ENCODE results near the gene ACAP3.

ACAP3 gene

GRCh38 chr1:1329304-1330210 is 21.8 kb upstream of the ACAP3 start:
- Histone ChIP-seq H4K20me1 (peaks cover 24 to 95% (median 66%) of the 10 kb centered on the region in 11 experiments; a peak in 21 of 22 replicates), H3K4me2 (peak overlapping the region in 1 of 11 experiments; percentile 9; a peak in 1 of 22 replicates), H3K27ac (no peak overlapping the region), H3K36me3 (peaks cover 8 to 34% (median 23%) of the 10 kb centered on the region in 11 experiments; a peak in 17 of 22 replicates), H3K4me1 (peaks cover 14 to 36% (median 28%) of the 10 kb centered on the region in 10 experiments), H3K27me3 (no peaks in the 10 kb centered on the region), H3K4me3 (no peak overlapping the region), H3K9me3 (replicated peaks in 1 of 11) (no peaks in the 10 kb centered on the region), H3K9ac (no peak overlapping the region)
- no peak for TF ChIP-seq Cebpa-rat (IDR thresholded peaks at IDR 0.05)

DNA sequence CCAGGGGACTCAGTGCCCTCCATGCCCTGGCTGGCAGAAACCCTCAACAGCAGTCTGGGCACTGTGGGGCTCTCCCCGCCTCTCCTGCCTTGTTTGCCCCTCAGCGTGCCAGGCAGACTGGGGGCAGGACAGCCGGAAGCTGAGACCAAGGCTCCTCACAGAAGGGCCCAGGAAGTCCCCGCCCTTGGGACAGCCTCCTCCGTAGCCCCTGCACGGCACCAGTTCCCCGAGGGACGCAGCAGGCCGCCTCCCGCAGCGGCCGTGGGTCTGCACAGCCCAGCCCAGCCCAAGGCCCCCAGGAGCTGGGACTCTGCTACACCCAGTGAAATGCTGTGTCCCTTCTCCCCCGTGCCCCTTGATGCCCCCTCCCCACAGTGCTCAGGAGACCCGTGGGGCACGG is 20.5 kb upstream of the ACAP3 start:
- Histone ChIP-seq H3K9ac (peak overlapping the region in 7 of 11 experiments; percentile 10 to 60 (median 27); a peak in 8 of 22 replicates), H4K20me1 (peaks cover 28 to 85% (median 65%) of the 10 kb centered on the region in 11 experiments; a peak in 21 of 22 replicates), H3K4me2 (no peak overlapping the region; a peak in 2 of 22 replicates), H3K9me3 (replicated peaks in 1 of 11) (no peaks in the 10 kb centered on the region), H3K36me3 (peaks cover 8 to 31% (median 23%) of the 10 kb centered on the region in 11 experiments; a peak in 17 of 22 replicates), H3K27me3 (no peaks in the 10 kb centered on the region), H3K4me1 (peaks cover 18 to 40% (median 32%) of the 10 kb centered on the region in 10 experiments), H3K4me3 (no peak overlapping the region), H3K27ac (no peak overlapping the region)
- TF ChIP-seq Cebpa-rat (IDR thresholded peaks at IDR 0.05) = no peak

DNA sequence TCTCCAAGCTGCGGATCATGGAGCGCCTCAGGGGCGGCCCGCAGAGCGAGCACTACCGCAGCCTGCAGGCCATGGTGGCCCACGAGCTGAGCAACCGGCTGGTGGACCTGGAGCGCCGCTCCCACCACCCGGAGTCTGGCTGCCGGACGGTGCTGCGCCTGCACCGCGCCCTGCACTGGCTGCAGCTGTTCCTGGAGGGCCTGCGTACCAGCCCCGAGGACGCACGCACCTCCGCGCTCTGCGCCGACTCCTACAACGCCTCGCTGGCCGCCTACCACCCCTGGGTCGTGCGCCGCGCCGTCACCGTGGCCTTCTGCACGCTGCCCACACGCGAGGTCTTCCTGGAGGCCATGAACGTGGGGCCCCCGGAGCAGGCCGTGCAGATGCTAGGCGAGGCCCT is 19.6 kb upstream of the ACAP3 start:
- no peak overlapping the region for H3K4me3 ChIP-seq
- H3K9me3 ChIP-seq (replicated peaks in 1 of 11) = no peaks in the 10 kb centered on the region
- H3K4me2 ChIP-seq = no peak overlapping the region
- H4K20me1 ChIP-seq = peaks cover 32 to 82% (median 66%) of the 10 kb centered on the region in 11 experiments; a peak in 21 of 22 replicates
- no peak overlapping the region for H3K9ac ChIP-seq
- H3K36me3 ChIP-seq = peaks cover 8 to 37% (median 23%) of the 10 kb centered on the region in 11 experiments; a peak in 17 of 22 replicates
- TF ChIP-seq Cebpa-rat (IDR thresholded peaks at IDR 0.05) = no peak
- peaks cover 24 to 46% (median 38%) of the 10 kb centered on the region in 10 experiments for H3K4me1 ChIP-seq
- H3K27ac ChIP-seq = no peak overlapping the region
- H3K27me3 ChIP-seq = no peaks in the 10 kb centered on the region

- Histone ChIP-seq H3K4me3 (peak overlapping the region; percentile 85 to 97 (median 92); a peak in 19 of 20 replicates), H3K36me3 (peaks cover 8 to 48% (median 32%) of the 10 kb centered on the region in 11 experiments; a peak in 20 of 22 replicates)
These were observed 18.4 kb upstream of the ACAP3 start for GRCh38 chr1:1326075-1326605.

DNA sequence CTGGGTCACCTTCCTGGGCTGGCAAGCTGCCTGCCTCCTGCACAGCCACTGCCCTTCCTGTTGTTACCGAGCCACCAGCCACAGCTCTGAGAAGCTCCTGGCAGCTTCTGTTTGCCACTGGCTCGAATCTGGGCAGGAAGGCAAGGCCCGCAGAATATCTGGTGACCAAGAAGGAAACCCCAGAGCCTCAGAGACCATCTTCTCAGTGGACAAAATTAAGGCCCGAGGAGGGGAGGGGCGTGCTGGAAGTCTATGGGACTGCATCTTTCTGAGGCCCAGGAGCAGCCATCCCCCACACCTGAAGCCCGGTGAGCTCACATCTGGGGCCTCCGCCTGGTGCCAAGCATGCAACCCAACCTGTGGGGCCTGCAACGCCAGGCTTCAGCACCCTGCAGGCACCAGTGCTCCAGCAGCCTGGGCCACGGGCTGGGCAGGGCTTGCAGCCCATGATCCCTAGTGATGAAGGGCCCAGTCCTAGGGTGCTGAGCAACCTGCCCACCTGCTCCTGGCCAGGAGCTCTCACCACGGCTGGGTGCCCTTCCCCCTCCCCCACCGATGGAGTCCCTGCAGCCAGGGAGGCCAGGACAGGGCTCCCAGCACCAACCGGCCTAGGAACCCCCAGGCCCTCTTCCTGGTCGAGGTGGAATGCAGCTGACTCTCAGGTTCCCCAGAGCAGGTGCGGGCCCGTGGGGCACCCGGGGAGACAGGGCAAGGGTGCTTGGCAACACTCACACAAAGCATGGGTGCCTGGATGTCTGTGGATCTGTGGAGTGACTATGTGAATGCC is 17.8 kb upstream of the ACAP3 start:
- TF ChIP-seq Cebpa-rat (IDR thresholded peaks at IDR 0.05) = no peak
- Histone ChIP-seq H3K4me2 (peak overlapping the region; percentile 97 to 100 (median 99)), H3K4me1 (peaks cover 24 to 58% (median 48%) of the 10 kb centered on the region in 10 experiments), H3K9ac (peak overlapping the region; percentile 90 to 99 (median 92)), H3K27ac (peak overlapping the region; percentile 68 to 93 (median 78)), H3K4me3 (peak overlapping the region; percentile 85 to 97 (median 92)), H3K27me3 (no peaks in the 10 kb centered on the region), H4K20me1 (peaks cover 50 to 86% (median 76%) of the 10 kb centered on the region in 11 experiments), H3K9me3 (replicated peaks in 1 of 11) (no peaks in the 10 kb centered on the region), H3K36me3 (peaks cover 9 to 54% (median 39%) of the 10 kb centered on the region in 11 experiments; a peak in 20 of 22 replicates)

More at GRCh38 chr1:1326075-1326605, 18.4 kb upstream of the ACAP3 start:
- Histone ChIP-seq H3K27me3 (no peaks in the 10 kb centered on the region), H3K4me1 (peaks cover 24 to 56% (median 44%) of the 10 kb centered on the region in 10 experiments), H3K4me2 (peak overlapping the region; percentile 97 to 100 (median 99)), H4K20me1 (peaks cover 43 to 86% (median 72%) of the 10 kb centered on the region in 11 experiments), H3K27ac (peak overlapping the region in 1 of 11 experiments; percentile 85; a peak in 1 of 22 replicates), H3K9me3 (replicated peaks in 1 of 11) (no peaks in the 10 kb centered on the region), H3K9ac (peak overlapping the region; percentile 90 to 99 (median 92))
- TF ChIP-seq Cebpa-rat (IDR thresholded peaks at IDR 0.05) = no peak

DNA sequence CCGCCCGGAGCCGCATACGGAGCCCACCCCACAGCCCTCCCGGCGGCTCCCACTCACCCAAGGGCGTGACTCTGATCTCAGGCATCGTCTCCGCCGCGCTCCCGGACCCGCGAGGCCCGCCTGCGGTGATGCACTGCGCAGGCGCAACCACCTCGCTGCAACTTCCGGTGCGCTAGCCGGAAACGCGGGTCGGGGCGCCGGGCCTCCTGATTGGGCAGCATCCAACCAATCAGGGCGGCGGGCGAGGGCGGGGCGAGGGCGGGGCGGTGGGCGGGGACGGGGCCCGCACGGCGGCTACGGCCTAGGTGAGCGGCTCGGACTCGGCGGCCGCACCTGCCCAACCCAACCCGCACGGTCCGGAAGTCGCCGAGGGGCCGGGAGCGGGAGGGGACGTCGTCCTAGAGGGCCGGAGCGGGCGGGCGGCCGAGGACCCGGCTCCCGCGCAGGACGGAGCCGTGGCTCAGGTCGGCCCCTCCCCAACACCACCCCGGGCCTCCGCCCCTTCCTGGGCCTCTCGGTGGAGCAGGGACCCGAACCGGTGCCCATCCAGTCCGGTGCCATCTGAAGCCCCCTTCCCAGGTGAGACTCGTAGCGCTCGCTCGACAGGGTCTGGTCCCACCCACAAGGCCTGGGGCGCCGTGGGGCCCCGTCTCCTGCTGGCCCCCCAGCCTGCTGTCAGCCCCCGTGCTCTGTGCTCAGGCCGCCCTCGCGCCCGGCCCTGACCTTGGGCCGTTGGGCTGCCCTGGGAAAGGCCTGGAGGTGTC is 17.0 kb upstream of the ACAP3 start, which contains the start of the genes CPTP and INTS11:
Gene CPTP, plus strand, starts transcription at position 279 of the 764 bp plus-strand sequence. CDS start 2,109 bp downstream, outside the sequence.
Gene INTS11, minus strand, starts transcription at position 137 of the 764 bp plus-strand sequence. Its CDS starts 52 bp downstream, at position 85.
- peaks cover 17 to 62% (median 46%) of the 10 kb centered on the region in 11 experiments for H3K36me3 ChIP-seq
- H3K9me3 ChIP-seq (replicated peaks in 1 of 11) = no peaks in the 10 kb centered on the region
- H3K27me3 ChIP-seq = no peaks in the 10 kb centered on the region
- H3K4me1 ChIP-seq = peaks cover 24 to 56% (median 48%) of the 10 kb centered on the region in 10 experiments
- H4K20me1 ChIP-seq = peaks cover 55 to 87% (median 81%) of the 10 kb centered on the region in 11 experiments
- no peak for TF ChIP-seq Cebpa-rat (IDR thresholded peaks at IDR 0.05)
- H3K4me3 ChIP-seq = peak within 1 kb of the TSS; percentile 85 to 97 (median 92)
- peak within 1 kb of the TSS; percentile 77 to 93 (median 85) for H3K27ac ChIP-seq
- peak within 1 kb of the TSS; percentile 97 to 100 (median 99) for H3K4me2 ChIP-seq
- H3K9ac ChIP-seq = peak within 1 kb of the TSS; percentile 90 to 99 (median 92)

- Histone ChIP-seq H3K4me1 (peaks cover 24 to 56% (median 48%) of the 10 kb centered on the region in 10 experiments), H3K4me3 (peak overlapping the region; percentile 85 to 97 (median 92)), H3K27ac (peak overlapping the region; percentile 77 to 93 (median 85)), H3K36me3 (peaks cover 23 to 66% (median 52%) of the 10 kb centered on the region in 11 experiments), H3K9me3 (replicated peaks in 1 of 11) (no peaks in the 10 kb centered on the region), H3K4me2 (peak overlapping the region; percentile 51 to 83 (median 59); a peak in 20 of 22 replicates), H3K9ac (peak overlapping the region; percentile 90 to 99 (median 92)), H3K27me3 (no peaks in the 10 kb centered on the region), H4K20me1 (peaks cover 60 to 87% (median 82%) of the 10 kb centered on the region in 11 experiments)
- no peak for TF ChIP-seq Cebpa-rat (IDR thresholded peaks at IDR 0.05)
These were observed 16.4 kb upstream of the ACAP3 start for GRCh38 chr1:1324084-1324523.

Measured in BLaER1 treated with 17β-estradiol and CSF1 and Interleukin-3, amounts not matched to agents 10 nM and 100 nM (cell line).